Motor neuron (in vitro differentiated cells): ENCODE data around the gene SERPINH1. TPM values are rescaled to one million over a fixed set of nuclear protein-coding genes. Genes with fewer than 3 reads are reported as not detected.

Source experiments
- ATAC-seq, 8 experiments: fragments of 200-7000 bp; cut with Tn5 transposase; replicated peaks in 6 of 8; 2 replicates each; pipeline ENCODE4 v1.8.0; 2021; ENCODE audit warnings: mild to moderate bottlenecking in 8 of 8, moderate library complexity in 8 of 8
- H3K27ac ChIP-seq, 2 donors: fragments of 250-450 bp; sonication (Bioruptor Pico); 2 replicates each; pipeline ENCODE4 v1.9.0; 2021; ENCODE audit warnings: antibody characterized with exemption in 2 of 2, mild to moderate bottlenecking in 2 of 2, moderate library complexity in 1 of 2
- H3K4me1 ChIP-seq, 2 donors: fragments of 250-450 bp; sonication (Bioruptor Pico); replicated peaks in 1 of 2; 2 replicates each; pipeline ENCODE4 v1.6.1; 2021; ENCODE audit warnings: antibody characterized with exemption in 2 of 2, mild to moderate bottlenecking in 2 of 2, moderate library complexity in 1 of 2
- H3K4me3 ChIP-seq, 5 donors: fragments of 250-450 bp; sonication (Bioruptor Pico); 2 replicates each; pipeline ENCODE4 v1.9.0; 2021; ENCODE audit warnings: antibody characterized with exemption in 5 of 5, mild to moderate bottlenecking in 5 of 5, moderate library complexity in 4 of 5
- WGBS, 10 experiments: fragments of 450-650 bp; shearing (Covaris generic); methylation state at CpG; one replicate each; pipeline ENCODE4 v1.0.0; 2022; 5-methylcytosine and 5-hydroxymethylcytosine counted together
- in situ Hi-C, 9 experiments: fragments of 400-800 bp; cut with MboI; loops; one replicate each; pipeline ENCODE4 v1.15.0; 2021; ENCODE audit warnings: low sequenced_read_pairs in 9 of 9, low pct_unique_long_range_greater_than_20kb in 2 of 9; ENCODE audit not compliant: unreplicated experiment in 9 of 9
- total RNA-seq, 8 experiments: library from RNA; unstranded; fragments of 300-600 nt; gene quantifications; 2 replicates each; pipeline versions ENCODE4 v1.2.3 to v1.2.4, GENCODE V29; 2022

Gene SERPINH1
- total RNA-seq, 8 experiments from 2014 or later: 43.0 to 458 (median 107) TPM

- Histone ChIP-seq H3K4me3 (no peak overlapping the region), H3K27ac (no peak overlapping the region), H3K4me1 (peaks cover 13 to 17% of the 10 kb centered on the region in 2 donors)
- 60 to 83% (median 80%) methylated on average over 1 of the region's 1 CpG; no CpG with 5 or more reads in 7 of the 10 experiments for WGBS, 10 experiments
- in situ Hi-C loops: loop anchor here in 6 of 9 experiments (10.0 to 25.0 kb wide), 3 partner anchors 90 to 248 kb away; partner anchors contain the start of gene RPS3 (in 2 of the 6)
- ATAC-seq: no peak
These were observed 27.0 kb upstream of the SERPINH1 start for GRCh38 chr11:75535071-75535470.

GRCh38 chr11:75536786-75537641 is 25.0 kb upstream of the SERPINH1 start:
- in situ Hi-C loops: loop anchor here in 6 of 9 experiments (10.0 to 25.0 kb wide), 3 partner anchors 92 to 250 kb away; partner anchors contain the start of gene RPS3 (in 2 of the 6)
- Histone ChIP-seq H3K27ac (no peak overlapping the region), H3K4me3 (no peak overlapping the region), H3K4me1 (peaks cover 21 to 24% of the 10 kb centered on the region in 2 donors)
- ATAC-seq: peak in 2 of 8 experiments; percentile 4 to 7
- 33 to 100% (median 81%) methylated on average over 1 to 8 of the region's 13 CpGs for WGBS, 10 experiments

GRCh38 chr11:75537740-75538139 is 24.3 kb upstream of the SERPINH1 start:
- H3K4me3 ChIP-seq: no peak overlapping the region
- in situ Hi-C loops: loop anchor here in 6 of 9 experiments (10.0 to 25.0 kb wide), 3 partner anchors 93 to 250 kb away; partner anchors contain the start of gene RPS3 (in 2 of the 6)
- 35 to 92% (median 79%) methylated on average over 1 to 4 of the region's 5 CpGs; no CpG with 5 or more reads in 1 of the 10 experiments for WGBS, 10 experiments
- no peak overlapping the region for H3K27ac ChIP-seq
- no peak for ATAC-seq
- peaks cover 22 to 27% of the 10 kb centered on the region in 2 donors for H3K4me1 ChIP-seq

GRCh38 chr11:75538150-75538942 is 23.7 kb upstream of the SERPINH1 start:
- ATAC-seq: no peak
- no peak overlapping the region for H3K4me3 ChIP-seq
- H3K27ac ChIP-seq: no peak overlapping the region
- in situ Hi-C loops: loop anchor here in 6 of 9 experiments (10.0 to 25.0 kb wide), 3 partner anchors 94 to 251 kb away; partner anchors contain the start of gene RPS3 (in 2 of the 6)
- WGBS, 10 experiments: 69 to 90% (median 82%) methylated on average over 3 to 11 of the region's 11 CpGs; no CpG with 5 or more reads in 1 of the 10 experiments
- peaks cover 22 to 27% of the 10 kb centered on the region in 2 donors for H3K4me1 ChIP-seq

- WGBS, 10 experiments: 28 to 100% (median 73%) methylated on average over 1 to 5 of the region's 9 CpGs; no CpG with 5 or more reads in 1 of the 10 experiments
- peaks cover 14 to 16% of the 10 kb centered on the region in 2 donors for H3K4me1 ChIP-seq
- peak overlapping the region in 1 of 2 donors; percentile 53 for H3K27ac ChIP-seq
- in situ Hi-C loops: loop anchor here in 6 of 9 experiments (10.0 to 25.0 kb wide), 4 partner anchors 95 to 775 kb away; partner anchors contain the start of gene RPS3 (in 2 of the 6)
- H3K4me3 ChIP-seq: no peak overlapping the region
- ATAC-seq: peak in 6 of 8 experiments; percentile 8 to 97 (median 50)
These were observed 22.4 kb upstream of the SERPINH1 start for GRCh38 chr11:75539459-75540334.

- peak in 5 of 8 experiments; percentile 16 to 65 (median 54) for ATAC-seq
- in situ Hi-C loops: loop anchor here in 4 of 9 experiments (10.0 to 25.0 kb wide), 3 partner anchors 154 to 773 kb away; partner anchors contain the start of gene RPS3 (in 2 of the 4)
- Histone ChIP-seq H3K4me3 (no peak overlapping the region), H3K27ac (peak overlapping the region in 1 of 2 donors; percentile 21), H3K4me1 (peaks cover 14 to 16% of the 10 kb centered on the region in 2 donors)
- WGBS, 10 experiments: 60 to 100% (median 92%) methylated on average over 1 to 4 of the region's 4 CpGs; no CpG with 5 or more reads in 1 of the 10 experiments
These were observed 20.6 kb upstream of the SERPINH1 start for GRCh38 chr11:75541193-75542087.

GRCh38 chr11:75542088-75542438 is 20.0 kb upstream of the SERPINH1 start:
- Histone ChIP-seq H3K4me1 (peaks cover 14 to 16% of the 10 kb centered on the region in 2 donors), H3K4me3 (no peak overlapping the region), H3K27ac (peak overlapping the region; percentile 39 to 47)
- peak in 4 of 8 experiments; percentile 44 to 63 (median 53) for ATAC-seq
- WGBS, 10 experiments: 100% methylated on average over 1 of the region's 1 CpG; no CpG with 5 or more reads in 8 of the 10 experiments
- in situ Hi-C loops: loop anchor here in 4 of 9 experiments (10.0 to 25.0 kb wide), 3 partner anchors 155 to 773 kb away; partner anchors contain the start of gene RPS3 (in 2 of the 4)

GRCh38 chr11:75543806-75544205 is 18.2 kb upstream of the SERPINH1 start:
- Histone ChIP-seq H3K4me1 (peaks cover 18 to 21% of the 10 kb centered on the region in 2 donors), H3K4me3 (no peak overlapping the region), H3K27ac (no peak overlapping the region)
- peak in 3 of 8 experiments; percentile 5 to 29 (median 24) for ATAC-seq
- 30 to 100% (median 80%) methylated on average over 1 to 5 of the region's 6 CpGs; no CpG with 5 or more reads in 3 of the 10 experiments for WGBS, 10 experiments
- in situ Hi-C loops: loop anchor here in 4 of 9 experiments (10.0 to 25.0 kb wide), 3 partner anchors 157 to 771 kb away; partner anchors contain the start of gene RPS3 (in 2 of the 4)

- in situ Hi-C loops: loop anchor here in 4 of 9 experiments (10.0 to 25.0 kb wide), 3 partner anchors 160 to 768 kb away; partner anchors contain the start of gene RPS3 (in 2 of the 4)
- ATAC-seq: no peak
- H3K27ac ChIP-seq: no peak overlapping the region
- H3K4me3 ChIP-seq: no peak overlapping the region
- peaks cover 6 to 7% of the 10 kb centered on the region in 2 donors for H3K4me1 ChIP-seq
- WGBS, 10 experiments: 80 to 100% (median 89%) methylated on average over 1 of the region's 1 CpG; no CpG with 5 or more reads in 3 of the 10 experiments
These were observed 14.9 kb upstream of the SERPINH1 start for GRCh38 chr11:75547177-75547576.

- 0 to 25% (median 10%) methylated on average over 1 to 4 of the region's 7 CpGs; no CpG with 5 or more reads in 6 of the 10 experiments for WGBS, 10 experiments
- peak; percentile 89 to 98 (median 96) for ATAC-seq
- H3K27ac ChIP-seq: peak overlapping the region; percentile 31 to 54
- peaks cover 4% of the 10 kb centered on the region in 2 donors for H3K4me1 ChIP-seq
- in situ Hi-C loops: loop anchor here in 4 of 9 experiments (10.0 to 25.0 kb wide), 3 partner anchors 160 to 767 kb away; partner anchors contain the start of gene RPS3 (in 2 of the 4)
- no peak overlapping the region for H3K4me3 ChIP-seq
These were observed 14.4 kb upstream of the SERPINH1 start for GRCh38 chr11:75547617-75548058.
